Measurements from ENCODE around the gene FUT1.
A peak's percentile ranks its signal among the peaks of the same experiment; 100 is the strongest.
"Not testable (repeated sequence)": the region's sequence is repeated elsewhere in the genome, so short reads cannot be mapped to it uniquely, and the experiment has no call there.

Gene FUT1

GRCh38 chr19:48795055-48795684, 42.7 kb upstream of the FUT1 start:
- Histone ChIP-seq H4K20me1 (ENCODE audit: insufficient read depth, low read length, poor library complexity, severe bottlenecking) (no peaks in the 10 kb centered on the region), H2AFZ (ENCODE audit: low read length) (peak overlapping the region; percentile 81), H3K4me2 (ENCODE audit: low read depth, low read length, poor library complexity, severe bottlenecking) (peak overlapping the region; percentile 41), H3K4me3 (ENCODE audit: low read length, poor library complexity, severe bottlenecking) (peak overlapping the region; percentile 71), H3K9me3 (ENCODE audit: insufficient read depth, low read depth, low read length) (no peaks in the 10 kb centered on the region), H3K36me3 (ENCODE audit: insufficient read depth, low read length) (no peaks in the 10 kb centered on the region), H3K79me2 (ENCODE audit: insufficient read depth, low read length) (no peaks in the 10 kb centered on the region), H3F3A (ENCODE audit: low read depth) (no peaks in the 10 kb centered on the region), H3K4me1 (ENCODE audit: insufficient read depth, low read length, poor library complexity, severe bottlenecking) (peaks cover 9% of the 10 kb centered on the region), H3K9me2 (replicated peaks; ENCODE audit: low read depth, low read length) (no peaks in the 10 kb centered on the region), H3K27me3 (ENCODE audit: insufficient read depth, low read length, poor library complexity, severe bottlenecking) (no peaks in the 10 kb centered on the region), H3K9ac (ENCODE audit: low read depth, low read length, poor library complexity, severe bottlenecking) (peak overlapping the region; percentile 49)
- no peak for TF ChIP-seq EZH2phosphoT487 (IDR thresholded peaks at IDR 0.05; ENCODE audit: borderline replicate concordance)
- peak; percentile 98 for TF ChIP-seq CTCF (conservative IDR thresholded peaks at IDR 0.05; ENCODE audit: low read length)

- no peak overlapping the region for H3K4me3 ChIP-seq (ENCODE audit: low read length, poor library complexity, severe bottlenecking)
- TF ChIP-seq CTCF (conservative IDR thresholded peaks at IDR 0.05; ENCODE audit: low read length) (no peak), EZH2phosphoT487 (IDR thresholded peaks at IDR 0.05; ENCODE audit: borderline replicate concordance) (no peak)
- no peaks in the 10 kb centered on the region for H3F3A ChIP-seq (ENCODE audit: low read depth)
- H3K4me1 ChIP-seq (ENCODE audit: insufficient read depth, low read length, poor library complexity, severe bottlenecking) = peaks cover 6% of the 10 kb centered on the region
- peak overlapping the region; percentile 49 for H3K9ac ChIP-seq (ENCODE audit: low read depth, low read length, poor library complexity, severe bottlenecking)
- no peak overlapping the region for H3K4me2 ChIP-seq (ENCODE audit: low read depth, low read length, poor library complexity, severe bottlenecking)
- no peaks in the 10 kb centered on the region for H3K9me2 ChIP-seq (replicated peaks; ENCODE audit: low read depth, low read length)
- no peaks in the 10 kb centered on the region for H3K36me3 ChIP-seq (ENCODE audit: insufficient read depth, low read length)
- no peak overlapping the region for H2AFZ ChIP-seq (ENCODE audit: low read length)
- H3K9me3 ChIP-seq (ENCODE audit: insufficient read depth, low read depth, low read length) = no peaks in the 10 kb centered on the region
- H3K79me2 ChIP-seq (ENCODE audit: insufficient read depth, low read length) = no peaks in the 10 kb centered on the region
- H3K27me3 ChIP-seq (ENCODE audit: insufficient read depth, low read length, poor library complexity, severe bottlenecking) = no peaks in the 10 kb centered on the region
- H4K20me1 ChIP-seq (ENCODE audit: insufficient read depth, low read length, poor library complexity, severe bottlenecking) = no peaks in the 10 kb centered on the region
Measured at GRCh38 chr19:48794291-48794690, 41.9 kb upstream of the FUT1 start.

- Histone ChIP-seq H3K4me1 (ENCODE audit: insufficient read depth, low read length, poor library complexity, severe bottlenecking) (no peaks in the 10 kb centered on the region), H3K9ac (ENCODE audit: low read depth, low read length, poor library complexity, severe bottlenecking) (no peak overlapping the region), H4K20me1 (ENCODE audit: insufficient read depth, low read length, poor library complexity, severe bottlenecking) (no peaks in the 10 kb centered on the region), H3K27me3 (ENCODE audit: insufficient read depth, low read length, poor library complexity, severe bottlenecking) (no peaks in the 10 kb centered on the region), H3K4me3 (ENCODE audit: low read length, poor library complexity, severe bottlenecking) (no peak overlapping the region), H3K9me2 (replicated peaks; ENCODE audit: low read depth, low read length) (no peaks in the 10 kb centered on the region), H3K4me2 (ENCODE audit: low read depth, low read length, poor library complexity, severe bottlenecking) (no peak overlapping the region), H3F3A (ENCODE audit: low read depth) (no peaks in the 10 kb centered on the region), H3K9me3 (ENCODE audit: insufficient read depth, low read depth, low read length) (no peaks in the 10 kb centered on the region), H2AFZ (ENCODE audit: low read length) (no peak overlapping the region), H3K79me2 (ENCODE audit: insufficient read depth, low read length) (no peaks in the 10 kb centered on the region), H3K36me3 (ENCODE audit: insufficient read depth, low read length) (no peaks in the 10 kb centered on the region)
- TF ChIP-seq CTCF (conservative IDR thresholded peaks at IDR 0.05; ENCODE audit: low read length) (no peak), EZH2phosphoT487 (IDR thresholded peaks at IDR 0.05; ENCODE audit: borderline replicate concordance) (no peak)
Measured at GRCh38 chr19:48793271-48793670, 40.8 kb upstream of the FUT1 start.

GRCh38 chr19:48787331-48787730, 34.9 kb upstream of the FUT1 start:
- not testable (repeated sequence) for H3K4me2 ChIP-seq (ENCODE audit: low read depth, low read length, poor library complexity, severe bottlenecking); H3K9me3 ChIP-seq (ENCODE audit: insufficient read depth, low read depth, low read length); H2AFZ ChIP-seq (ENCODE audit: low read length); H3K9me2 ChIP-seq (replicated peaks; ENCODE audit: low read depth, low read length); H4K20me1 ChIP-seq (ENCODE audit: insufficient read depth, low read length, poor library complexity, severe bottlenecking); H3K9ac ChIP-seq (ENCODE audit: low read depth, low read length, poor library complexity, severe bottlenecking); H3K4me1 ChIP-seq (ENCODE audit: insufficient read depth, low read length, poor library complexity, severe bottlenecking); H3K79me2 ChIP-seq (ENCODE audit: insufficient read depth, low read length); H3K36me3 ChIP-seq (ENCODE audit: insufficient read depth, low read length); H3K27me3 ChIP-seq (ENCODE audit: insufficient read depth, low read length, poor library complexity, severe bottlenecking); H3F3A ChIP-seq (ENCODE audit: low read depth); H3K4me3 ChIP-seq (ENCODE audit: low read length, poor library complexity, severe bottlenecking)

GRCh38 chr19:48786422-48786821, 34.0 kb upstream of the FUT1 start:
- H3K9me3 ChIP-seq (ENCODE audit: insufficient read depth, low read depth, low read length); H3K79me2 ChIP-seq (ENCODE audit: insufficient read depth, low read length); H3K36me3 ChIP-seq (ENCODE audit: insufficient read depth, low read length); H3K9me2 ChIP-seq (replicated peaks; ENCODE audit: low read depth, low read length); H4K20me1 ChIP-seq (ENCODE audit: insufficient read depth, low read length, poor library complexity, severe bottlenecking); H2AFZ ChIP-seq (ENCODE audit: low read length); H3K4me3 ChIP-seq (ENCODE audit: low read length, poor library complexity, severe bottlenecking); H3K4me2 ChIP-seq (ENCODE audit: low read depth, low read length, poor library complexity, severe bottlenecking); H3K27me3 ChIP-seq (ENCODE audit: insufficient read depth, low read length, poor library complexity, severe bottlenecking); H3K9ac ChIP-seq (ENCODE audit: low read depth, low read length, poor library complexity, severe bottlenecking); H3F3A ChIP-seq (ENCODE audit: low read depth); H3K4me1 ChIP-seq (ENCODE audit: insufficient read depth, low read length, poor library complexity, severe bottlenecking): not testable (repeated sequence)

Measured in Loucy (cell line).